Smooth muscle cell (in vitro differentiated cells): ENCODE data around the gene SOX6. TPM values are rescaled to one million over a fixed set of nuclear protein-coding genes. Genes with fewer than 3 reads are reported as not detected.

Experiments used
- DNase-seq: peaks from one replicate; lab custom pipeline; 2025; ENCODE audit not compliant: unreplicated experiment; lab: John Stamatoyannopoulos, UW
- H2AFZ ChIP-seq: fragments of 200-600 bp; sonication (generic); 2 replicates; pipeline ENCODE4 v1.6.0; 2016; ENCODE audit warnings: antibody characterized with exemption, low read depth, mild to moderate bottlenecking
- H3F3A ChIP-seq: fragments of 200-600 bp; sonication (generic); 2 replicates; pipeline ENCODE4 v1.6.0; 2017; ENCODE audit warnings: antibody characterized with exemption, low read depth
- H3K27ac ChIP-seq: fragments of 200-600 bp; sonication (generic); 2 replicates; pipeline ENCODE4 v1.5.1; 2016; ENCODE audit warnings: low read depth, mild to moderate bottlenecking
- H3K27me3 ChIP-seq: fragments of 200-600 bp; sonication (generic); 2 replicates; pipeline ENCODE4 v1.6.1; 2016; ENCODE audit warnings: low read depth, mild to moderate bottlenecking
- H3K36me3 ChIP-seq: fragments of 200-600 bp; sonication (generic); 2 replicates; pipeline ENCODE4 v1.5.1; 2016; ENCODE audit warnings: low read depth
- H3K4me1 ChIP-seq: fragments of 200-600 bp; sonication (generic); 2 replicates; pipeline ENCODE4 v1.5.1; 2016; ENCODE audit warnings: low read depth
- H3K4me2 ChIP-seq: fragments of 200-600 bp; sonication (generic); 2 replicates; pipeline ENCODE4 v1.6.0; 2016; ENCODE audit warnings: mild to moderate bottlenecking
- H3K4me3 ChIP-seq: fragments of 200-600 bp; sonication (generic); 2 replicates; pipeline ENCODE4 v1.5.1; 2016; ENCODE audit warnings: mild to moderate bottlenecking
- H3K79me2 ChIP-seq: fragments of 200-600 bp; sonication (generic); 2 replicates; pipeline ENCODE4 v1.6.0; 2016; ENCODE audit warnings: low read depth, mild to moderate bottlenecking
- H3K9ac ChIP-seq: fragments of 200-600 bp; sonication (generic); 2 replicates; pipeline ENCODE4 v1.6.0; 2016; ENCODE audit warnings: low read depth
- H3K9me3 ChIP-seq: fragments of 200-600 bp; sonication (generic); replicated peaks from 2 replicates; pipeline ENCODE4 v1.5.1; 2016; ENCODE audit warnings: low read depth
- H4K20me1 ChIP-seq: fragments of 200-600 bp; sonication (generic); 2 replicates; pipeline ENCODE4 v1.6.0; 2016; ENCODE audit warnings: low read depth
- CTCF ChIP-seq: fragments of 200-600 bp; sonication (generic); IDR thresholded peaks from 2 replicates; pipeline ENCODE4 v1.5.1; 2017; ENCODE audit warnings: borderline replicate concordance, mild to moderate bottlenecking, antibody characterized with exemption; ENCODE audit not compliant: insufficient read depth, poor library complexity, severe bottlenecking
- WGBS: methylation state at CpG from one replicate; pipeline ENCODE4 v1.1.7; 2016; ENCODE audit warnings: low lambda C conversion rate; 5-methylcytosine and 5-hydroxymethylcytosine counted together
- polyA plus RNA-seq: library from polyadenylated mRNA; unstranded; fragments of >200 nt; fragmentation: Nextera tagmentation; extraction: Ambion mirVana; gene quantifications from 2 replicates; pipeline ENCODE4 v1.2.1, GENCODE V29; 2016
- total RNA-seq: library from RNA; depleted of rRNA; stranded (reverse); fragments of >200 nt; gene quantifications from 2 replicates; pipeline ENCODE4 v1.2.3, GENCODE V29; 2014

The SOX6 gene
- total and polyA plus RNA-seq, 2 experiments from 2014 or later, result 11.2 to 27.6 TPM

- H3K27ac ChIP-seq, result peak overlapping the region; percentile 3
- 53% methylated on average over 3 of the region's 3 CpGs for WGBS
- H3F3A ChIP-seq, result no peaks in the 10 kb centered on the region
- no peaks in the 10 kb centered on the region for H3K27me3 ChIP-seq
- H3K36me3 ChIP-seq, result no peaks in the 10 kb centered on the region
- H3K9me3 ChIP-seq, result no peaks in the 10 kb centered on the region
- no peak overlapping the region for H3K4me3 ChIP-seq
- H3K4me2 ChIP-seq, result peak overlapping the region; percentile 46
- no peak for TF ChIP-seq CTCF
- no peaks in the 10 kb centered on the region for H3K79me2 ChIP-seq
- no peak overlapping the region for H3K9ac ChIP-seq
- H2AFZ ChIP-seq, result no peak overlapping the region
- H4K20me1 ChIP-seq, result no peaks in the 10 kb centered on the region
- no peak for DNase-seq
- peaks cover 44% of the 10 kb centered on the region for H3K4me1 ChIP-seq
These were observed 176.7 kb downstream of the SOX6 start for GRCh38 chr11:16179676-16180075.

GRCh38 chr11:16178273-16178672 lies 178.1 kb downstream of the SOX6 start:
- Histone ChIP-seq H4K20me1 (no peaks in the 10 kb centered on the region), H3K79me2 (no peaks in the 10 kb centered on the region), H3K9me3 (no peaks in the 10 kb centered on the region), H2AFZ (no peak overlapping the region), H3K27ac (peak overlapping the region; percentile 29), H3K27me3 (no peaks in the 10 kb centered on the region), H3K36me3 (no peaks in the 10 kb centered on the region), H3K9ac (no peak overlapping the region), H3K4me1 (peaks cover 39% of the 10 kb centered on the region), H3K4me2 (no peak overlapping the region), H3K4me3 (no peak overlapping the region), H3F3A (no peaks in the 10 kb centered on the region)
- DNase-seq, result no peak
- no peak for TF ChIP-seq CTCF
- WGBS, result 75% methylated on average over 1 of the region's 1 CpG

- TF ChIP-seq CTCF, result no peak
- no peak overlapping the region for H3K27ac ChIP-seq
- no peaks in the 10 kb centered on the region for H3K36me3 ChIP-seq
- 79% methylated on average over 3 of the region's 3 CpGs for WGBS
- no peak overlapping the region for H3K9ac ChIP-seq
- no peaks in the 10 kb centered on the region for H4K20me1 ChIP-seq
- no peaks in the 10 kb centered on the region for H3F3A ChIP-seq
- H3K79me2 ChIP-seq, result no peaks in the 10 kb centered on the region
- no peaks in the 10 kb centered on the region for H3K27me3 ChIP-seq
- no peak overlapping the region for H3K4me2 ChIP-seq
- no peak for DNase-seq
- H3K9me3 ChIP-seq, result no peaks in the 10 kb centered on the region
- H3K4me3 ChIP-seq, result no peak overlapping the region
- H2AFZ ChIP-seq, result no peak overlapping the region
- peaks cover 39% of the 10 kb centered on the region for H3K4me1 ChIP-seq
These were observed 178.7 kb downstream of the SOX6 start for GRCh38 chr11:16177688-16178087.

- H3K36me3 ChIP-seq, result no peaks in the 10 kb centered on the region
- H3K27ac ChIP-seq, result no peak overlapping the region
- no peaks in the 10 kb centered on the region for H3K9me3 ChIP-seq
- H3K79me2 ChIP-seq, result no peaks in the 10 kb centered on the region
- no peaks in the 10 kb centered on the region for H3F3A ChIP-seq
- peaks cover 32% of the 10 kb centered on the region for H3K4me1 ChIP-seq
- no peak overlapping the region for H3K4me2 ChIP-seq
- no peaks in the 10 kb centered on the region for H4K20me1 ChIP-seq
- H2AFZ ChIP-seq, result no peak overlapping the region
- no peak overlapping the region for H3K9ac ChIP-seq
- TF ChIP-seq CTCF, result no peak
- no peak overlapping the region for H3K4me3 ChIP-seq
- no peak for DNase-seq
- H3K27me3 ChIP-seq, result no peaks in the 10 kb centered on the region
These were observed 182.5 kb downstream of the SOX6 start for GRCh38 chr11:16173798-16174197.
